ENCODE data around the gene COL23A1. TPM values are rescaled to one million over a fixed set of nuclear protein-coding genes. Genes with fewer than 3 reads are reported as not detected.

The COL23A1 gene
- total RNA-seq, 1 experiment from 2014 or later = 5.7 TPM

- peaks cover 20% of the 10 kb centered on the region for H4K20me1 ChIP-seq (ENCODE audit: insufficient read depth, low read depth, low read length)
- no peaks in the 10 kb centered on the region for H3K27me3 ChIP-seq (ENCODE audit: low read length)
- H3K4me3 ChIP-seq (ENCODE audit: low read length) = no peak overlapping the region
- no peaks in the 10 kb centered on the region for H3K9me2 ChIP-seq (replicated peaks; ENCODE audit: insufficient read depth, low read length)
- H3K79me2 ChIP-seq (ENCODE audit: low read length) = peaks cover 34% of the 10 kb centered on the region
- H3K9ac ChIP-seq (ENCODE audit: low read length) = no peak overlapping the region
- no peak overlapping the region for H3K4me2 ChIP-seq (ENCODE audit: low read depth, low read length, poor library complexity, severe bottlenecking)
- peaks cover 41% of the 10 kb centered on the region for H3K36me3 ChIP-seq (ENCODE audit: insufficient read depth, low read length)
- H2AFZ ChIP-seq (ENCODE audit: low read length) = no peak overlapping the region
- H3K27ac ChIP-seq (ENCODE audit: low read length) = no peak overlapping the region
- no peak for DNase-seq
- no peaks in the 10 kb centered on the region for H3K9me3 ChIP-seq (ENCODE audit: low read length)
- H3K4me1 ChIP-seq (ENCODE audit: low read length) = peaks cover 22% of the 10 kb centered on the region
These were observed 362.3 kb downstream of the COL23A1 start for GRCh38 chr5:178227929-178228328.

DNA sequence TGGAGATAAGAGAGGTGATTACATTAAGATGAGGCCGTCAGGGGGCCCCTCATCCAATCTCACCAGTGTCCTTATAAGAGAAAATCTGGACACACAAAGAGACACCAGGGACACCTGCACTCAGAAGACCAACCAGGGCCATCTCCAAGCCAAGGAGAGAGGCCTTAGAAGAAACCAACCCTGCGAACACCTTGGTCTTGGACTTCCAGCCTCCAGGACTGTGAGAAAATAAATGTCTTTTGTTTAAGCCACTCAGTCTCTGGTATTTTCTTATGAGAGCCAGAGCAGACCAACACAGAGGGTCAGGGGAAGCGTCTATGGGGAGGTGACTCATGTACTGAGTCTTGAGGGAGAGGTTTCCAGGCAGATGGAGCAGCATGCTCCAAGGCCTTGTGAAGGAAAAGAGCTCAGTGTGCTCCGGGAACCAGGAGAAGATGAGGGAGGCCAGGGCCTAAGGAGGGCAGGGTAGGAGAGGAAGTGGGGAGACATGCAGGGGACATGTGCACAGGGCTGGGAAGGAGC lies 363.0 kb downstream of the COL23A1 start:
- H4K20me1 ChIP-seq (ENCODE audit: insufficient read depth, low read depth, low read length) = peaks cover 20% of the 10 kb centered on the region
- H3K4me1 ChIP-seq (ENCODE audit: low read length) = peaks cover 19% of the 10 kb centered on the region
- H3K27me3 ChIP-seq (ENCODE audit: low read length) = no peaks in the 10 kb centered on the region

GRCh38 chr5:178225174-178225573 lies 365.0 kb downstream of the COL23A1 start:
- no peaks in the 10 kb centered on the region for H3K27me3 ChIP-seq (ENCODE audit: low read length)
- H2AFZ ChIP-seq (ENCODE audit: low read length) = no peak overlapping the region
- peaks cover 7% of the 10 kb centered on the region; the same call in 1 of the 2 replicates for H3K4me1 ChIP-seq (ENCODE audit: low read length)
- H3K79me2 ChIP-seq (ENCODE audit: low read length) = peaks cover 14% of the 10 kb centered on the region
- no peak overlapping the region for H3K4me2 ChIP-seq (ENCODE audit: low read depth, low read length, poor library complexity, severe bottlenecking)
- no peak for DNase-seq
- H3K9ac ChIP-seq (ENCODE audit: low read length) = no peak overlapping the region
- no peaks in the 10 kb centered on the region for H3K9me3 ChIP-seq (ENCODE audit: low read length)
- peaks cover 36% of the 10 kb centered on the region for H3K36me3 ChIP-seq (ENCODE audit: insufficient read depth, low read length)
- H4K20me1 ChIP-seq (ENCODE audit: insufficient read depth, low read depth, low read length) = peaks cover 10% of the 10 kb centered on the region
- H3K4me3 ChIP-seq (ENCODE audit: low read length) = no peak overlapping the region
- no peak overlapping the region for H3K27ac ChIP-seq (ENCODE audit: low read length)
- no peaks in the 10 kb centered on the region for H3K9me2 ChIP-seq (replicated peaks; ENCODE audit: insufficient read depth, low read length)

More for the DNA sequence above, 363.0 kb downstream of the COL23A1 start:
- Histone ChIP-seq H3K9ac (ENCODE audit: low read length) (no peak overlapping the region), H3K4me3 (ENCODE audit: low read length) (no peak overlapping the region), H3K9me3 (ENCODE audit: low read length) (no peaks in the 10 kb centered on the region), H3K4me2 (ENCODE audit: low read depth, low read length, poor library complexity, severe bottlenecking) (no peak overlapping the region), H3K27ac (ENCODE audit: low read length) (no peak overlapping the region), H2AFZ (ENCODE audit: low read length) (no peak overlapping the region), H3K79me2 (ENCODE audit: low read length) (peaks cover 34% of the 10 kb centered on the region), H3K36me3 (ENCODE audit: insufficient read depth, low read length) (peaks cover 41% of the 10 kb centered on the region), H3K9me2 (replicated peaks; ENCODE audit: insufficient read depth, low read length) (no peaks in the 10 kb centered on the region)
- no peak for DNase-seq

GRCh38 chr5:178224403-178224802 lies 365.8 kb downstream of the COL23A1 start:
- no peaks in the 10 kb centered on the region for H3K9me3 ChIP-seq (ENCODE audit: low read length)
- no peak overlapping the region for H3K4me2 ChIP-seq (ENCODE audit: low read depth, low read length, poor library complexity, severe bottlenecking)
- peaks cover 6% of the 10 kb centered on the region for H4K20me1 ChIP-seq (ENCODE audit: insufficient read depth, low read depth, low read length)
- H3K4me1 ChIP-seq (ENCODE audit: low read length) = no peaks in the 10 kb centered on the region
- no peak overlapping the region for H3K27ac ChIP-seq (ENCODE audit: low read length)
- H3K79me2 ChIP-seq (ENCODE audit: low read length) = peaks cover 6% of the 10 kb centered on the region
- no peaks in the 10 kb centered on the region for H3K9me2 ChIP-seq (replicated peaks; ENCODE audit: insufficient read depth, low read length)
- H2AFZ ChIP-seq (ENCODE audit: low read length) = no peak overlapping the region
- H3K9ac ChIP-seq (ENCODE audit: low read length) = no peak overlapping the region
- H3K36me3 ChIP-seq (ENCODE audit: insufficient read depth, low read length) = peaks cover 28% of the 10 kb centered on the region; the same call in 1 of the 2 replicates
- H3K4me3 ChIP-seq (ENCODE audit: low read length) = no peak overlapping the region
- no peaks in the 10 kb centered on the region for H3K27me3 ChIP-seq (ENCODE audit: low read length)
- DNase-seq = no peak

- Histone ChIP-seq H3K27ac (ENCODE audit: low read length) (no peak overlapping the region), H3K9me3 (ENCODE audit: low read length) (no peaks in the 10 kb centered on the region), H3K9me2 (replicated peaks; ENCODE audit: insufficient read depth, low read length) (no peaks in the 10 kb centered on the region), H3K79me2 (ENCODE audit: low read length) (peaks cover 4% of the 10 kb centered on the region), H3K9ac (ENCODE audit: low read length) (no peak overlapping the region), H3K4me2 (ENCODE audit: low read depth, low read length, poor library complexity, severe bottlenecking) (no peak overlapping the region), H3K27me3 (ENCODE audit: low read length) (no peaks in the 10 kb centered on the region), H2AFZ (ENCODE audit: low read length) (no peak overlapping the region), H4K20me1 (ENCODE audit: insufficient read depth, low read depth, low read length) (peaks cover 6% of the 10 kb centered on the region; the same call in 1 of the 2 replicates), H3K4me1 (ENCODE audit: low read length) (no peaks in the 10 kb centered on the region), H3K4me3 (ENCODE audit: low read length) (no peak overlapping the region), H3K36me3 (ENCODE audit: insufficient read depth, low read length) (peaks cover 26% of the 10 kb centered on the region; the same call in 1 of the 2 replicates)
- DNase-seq = no peak
These were observed 366.3 kb downstream of the COL23A1 start for GRCh38 chr5:178223828-178224335.

DNA sequence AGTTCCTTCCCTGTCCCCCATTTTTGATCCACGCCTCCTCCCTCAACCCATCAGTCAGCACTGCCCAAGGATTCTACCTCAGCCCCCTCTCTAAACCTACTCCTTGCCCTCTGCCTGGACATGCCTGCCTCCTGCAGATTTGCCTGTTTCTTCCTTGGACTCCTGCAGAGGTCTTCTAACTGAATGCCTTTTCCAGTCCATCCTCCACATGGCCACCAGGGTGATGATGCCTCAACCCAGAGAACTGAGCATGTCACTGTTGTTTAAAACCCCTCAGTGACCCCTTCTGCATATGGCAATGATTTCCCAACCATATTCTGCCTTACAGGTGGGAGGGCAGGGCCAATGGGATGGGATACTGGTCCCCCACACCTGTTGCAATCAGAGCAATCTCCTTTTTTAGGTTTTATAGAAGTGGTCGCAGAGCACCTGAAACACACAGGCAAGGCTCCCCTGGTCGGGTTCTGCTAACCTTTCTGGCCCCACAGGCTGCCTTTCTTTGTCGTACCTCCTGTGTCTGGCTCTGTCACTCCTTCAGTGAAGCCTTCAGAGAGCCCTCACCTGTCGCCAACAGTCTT lies 366.9 kb downstream of the COL23A1 start:
- H3K9me2 ChIP-seq (replicated peaks; ENCODE audit: insufficient read depth, low read length) = no peaks in the 10 kb centered on the region
- H3K27me3 ChIP-seq (ENCODE audit: low read length) = no peaks in the 10 kb centered on the region
- H4K20me1 ChIP-seq (ENCODE audit: insufficient read depth, low read depth, low read length) = peaks cover 6% of the 10 kb centered on the region; the same call in 1 of the 2 replicates
- H3K4me2 ChIP-seq (ENCODE audit: low read depth, low read length, poor library complexity, severe bottlenecking) = no peak overlapping the region
- no peak overlapping the region for H3K4me3 ChIP-seq (ENCODE audit: low read length)
- peaks cover 4% of the 10 kb centered on the region for H3K79me2 ChIP-seq (ENCODE audit: low read length)
- no peaks in the 10 kb centered on the region for H3K4me1 ChIP-seq (ENCODE audit: low read length)
- no peak for DNase-seq
- H3K9ac ChIP-seq (ENCODE audit: low read length) = no peak overlapping the region
- no peaks in the 10 kb centered on the region for H3K9me3 ChIP-seq (ENCODE audit: low read length)
- H3K36me3 ChIP-seq (ENCODE audit: insufficient read depth, low read length) = peaks cover 26% of the 10 kb centered on the region; the same call in 1 of the 2 replicates
- H2AFZ ChIP-seq (ENCODE audit: low read length) = no peak overlapping the region
- H3K27ac ChIP-seq (ENCODE audit: low read length) = no peak overlapping the region

DNA sequence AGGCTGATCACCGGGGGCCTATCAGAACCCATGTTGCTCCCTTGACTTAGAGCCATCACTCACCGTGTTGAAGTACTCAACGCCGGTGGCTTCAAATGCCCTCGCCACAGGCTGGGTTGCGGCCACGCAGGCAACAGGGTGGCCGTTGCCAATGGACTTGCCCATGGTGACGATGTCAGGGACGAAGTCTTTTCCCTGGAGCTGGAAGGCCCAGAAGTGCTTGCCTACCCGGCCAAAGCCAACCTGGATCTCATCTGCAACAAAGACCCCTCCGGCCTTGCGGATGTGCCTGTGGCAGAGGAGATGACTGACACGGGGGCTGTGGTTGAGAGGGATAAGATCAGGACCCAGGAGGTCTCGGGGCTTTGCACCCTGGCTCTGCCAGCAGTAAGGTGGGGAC lies 367.9 kb downstream of the COL23A1 start:
- no peak for DNase-seq
- H3K79me2 ChIP-seq (ENCODE audit: low read length) = peaks cover 3% of the 10 kb centered on the region
- H3K4me3 ChIP-seq (ENCODE audit: low read length) = no peak overlapping the region
- no peaks in the 10 kb centered on the region for H3K9me3 ChIP-seq (ENCODE audit: low read length)
- no peak overlapping the region for H3K27ac ChIP-seq (ENCODE audit: low read length)
- H3K9me2 ChIP-seq (replicated peaks; ENCODE audit: insufficient read depth, low read length) = no peaks in the 10 kb centered on the region
- H2AFZ ChIP-seq (ENCODE audit: low read length) = no peak overlapping the region
- H3K27me3 ChIP-seq (ENCODE audit: low read length) = no peaks in the 10 kb centered on the region
- no peak overlapping the region for H3K9ac ChIP-seq (ENCODE audit: low read length)
- no peak overlapping the region for H3K4me2 ChIP-seq (ENCODE audit: low read depth, low read length, poor library complexity, severe bottlenecking)
- no peaks in the 10 kb centered on the region; the same call in 1 of the 2 replicates for H3K4me1 ChIP-seq (ENCODE audit: low read length)
- H4K20me1 ChIP-seq (ENCODE audit: insufficient read depth, low read depth, low read length) = peaks cover 6% of the 10 kb centered on the region; the same call in 1 of the 2 replicates
- peaks cover 26% of the 10 kb centered on the region; the same call in 1 of the 2 replicates for H3K36me3 ChIP-seq (ENCODE audit: insufficient read depth, low read length)

DNA sequence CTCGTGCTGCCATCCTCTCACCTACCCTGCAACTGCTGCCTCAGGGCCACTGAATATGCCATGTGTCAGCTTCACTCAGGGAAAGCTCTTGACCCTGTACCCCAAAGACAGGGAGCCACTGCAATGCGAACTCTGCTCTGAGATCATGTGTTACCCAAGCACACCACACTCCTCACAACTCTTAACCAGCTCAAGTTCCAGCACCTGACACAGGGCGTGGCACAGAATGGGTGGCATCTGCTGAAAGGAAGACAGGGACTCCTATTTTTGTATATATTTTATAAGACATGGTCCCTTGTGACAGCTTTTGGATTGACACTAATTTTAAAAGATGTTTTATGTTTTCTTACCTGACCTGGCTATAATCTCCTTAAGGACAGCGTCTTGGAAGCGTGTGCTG lies 368.3 kb downstream of the COL23A1 start:
- H3K79me2 ChIP-seq (ENCODE audit: low read length) = no peaks in the 10 kb centered on the region
- H3K9me3 ChIP-seq (ENCODE audit: low read length) = no peaks in the 10 kb centered on the region
- H3K4me2 ChIP-seq (ENCODE audit: low read depth, low read length, poor library complexity, severe bottlenecking) = no peak overlapping the region
- no peak overlapping the region for H2AFZ ChIP-seq (ENCODE audit: low read length)
- H3K9ac ChIP-seq (ENCODE audit: low read length) = no peak overlapping the region
- H3K27ac ChIP-seq (ENCODE audit: low read length) = no peak overlapping the region
- H3K27me3 ChIP-seq (ENCODE audit: low read length) = no peaks in the 10 kb centered on the region
- H3K36me3 ChIP-seq (ENCODE audit: insufficient read depth, low read length) = peaks cover 22% of the 10 kb centered on the region; the same call in 1 of the 2 replicates
- no peak for DNase-seq
- H3K4me3 ChIP-seq (ENCODE audit: low read length) = no peak overlapping the region
- H3K4me1 ChIP-seq (ENCODE audit: low read length) = peaks cover 4% of the 10 kb centered on the region
- no peaks in the 10 kb centered on the region for H3K9me2 ChIP-seq (replicated peaks; ENCODE audit: insufficient read depth, low read length)
- H4K20me1 ChIP-seq (ENCODE audit: insufficient read depth, low read depth, low read length) = peaks cover 6% of the 10 kb centered on the region; the same call in 1 of the 2 replicates
